Smooth muscle cell (in vitro differentiated cells): ENCODE measurements around the gene FCHO2. TPM values are rescaled to one million over a fixed set of nuclear protein-coding genes. Genes with fewer than 3 reads are reported as not detected.

Source experiments
- DNase-seq: peaks from one replicate; lab custom pipeline; 2025; ENCODE audit not compliant: unreplicated experiment; lab: John Stamatoyannopoulos, UW
- H2AFZ ChIP-seq: fragments of 200-600 bp; sonication (generic); 2 replicates; pipeline ENCODE4 v1.6.0; 2016; ENCODE audit warnings: antibody characterized with exemption, low read depth, mild to moderate bottlenecking
- H3F3A ChIP-seq: fragments of 200-600 bp; sonication (generic); 2 replicates; pipeline ENCODE4 v1.6.0; 2017; ENCODE audit warnings: antibody characterized with exemption, low read depth
- H3K27ac ChIP-seq: fragments of 200-600 bp; sonication (generic); 2 replicates; pipeline ENCODE4 v1.5.1; 2016; ENCODE audit warnings: low read depth, mild to moderate bottlenecking
- H3K27me3 ChIP-seq: fragments of 200-600 bp; sonication (generic); 2 replicates; pipeline ENCODE4 v1.6.1; 2016; ENCODE audit warnings: low read depth, mild to moderate bottlenecking
- H3K36me3 ChIP-seq: fragments of 200-600 bp; sonication (generic); 2 replicates; pipeline ENCODE4 v1.5.1; 2016; ENCODE audit warnings: low read depth
- H3K4me1 ChIP-seq: fragments of 200-600 bp; sonication (generic); 2 replicates; pipeline ENCODE4 v1.5.1; 2016; ENCODE audit warnings: low read depth
- H3K4me2 ChIP-seq: fragments of 200-600 bp; sonication (generic); 2 replicates; pipeline ENCODE4 v1.6.0; 2016; ENCODE audit warnings: mild to moderate bottlenecking
- H3K4me3 ChIP-seq: fragments of 200-600 bp; sonication (generic); 2 replicates; pipeline ENCODE4 v1.5.1; 2016; ENCODE audit warnings: mild to moderate bottlenecking
- H3K79me2 ChIP-seq: fragments of 200-600 bp; sonication (generic); 2 replicates; pipeline ENCODE4 v1.6.0; 2016; ENCODE audit warnings: low read depth, mild to moderate bottlenecking
- H3K9ac ChIP-seq: fragments of 200-600 bp; sonication (generic); 2 replicates; pipeline ENCODE4 v1.6.0; 2016; ENCODE audit warnings: low read depth
- H3K9me3 ChIP-seq: fragments of 200-600 bp; sonication (generic); replicated peaks from 2 replicates; pipeline ENCODE4 v1.5.1; 2016; ENCODE audit warnings: low read depth
- H4K20me1 ChIP-seq: fragments of 200-600 bp; sonication (generic); 2 replicates; pipeline ENCODE4 v1.6.0; 2016; ENCODE audit warnings: low read depth
- CTCF ChIP-seq: fragments of 200-600 bp; sonication (generic); IDR thresholded peaks from 2 replicates; pipeline ENCODE4 v1.5.1; 2017; ENCODE audit warnings: borderline replicate concordance, mild to moderate bottlenecking, antibody characterized with exemption; ENCODE audit not compliant: insufficient read depth, poor library complexity, severe bottlenecking
- WGBS: methylation state at CpG from one replicate; pipeline ENCODE4 v1.1.7; 2016; ENCODE audit warnings: low lambda C conversion rate; 5-methylcytosine and 5-hydroxymethylcytosine counted together
- polyA plus RNA-seq: library from polyadenylated mRNA; unstranded; fragments of >200 nt; fragmentation: Nextera tagmentation; extraction: Ambion mirVana; gene quantifications from 2 replicates; pipeline ENCODE4 v1.2.1, GENCODE V29; 2016
- total RNA-seq: library from RNA; depleted of rRNA; stranded (reverse); fragments of >200 nt; gene quantifications from 2 replicates; pipeline ENCODE4 v1.2.3, GENCODE V29; 2014

The FCHO2 gene
- total and polyA plus RNA-seq, 2 experiments from 2014 or later: 4.9 to 27.8 TPM

DNA sequence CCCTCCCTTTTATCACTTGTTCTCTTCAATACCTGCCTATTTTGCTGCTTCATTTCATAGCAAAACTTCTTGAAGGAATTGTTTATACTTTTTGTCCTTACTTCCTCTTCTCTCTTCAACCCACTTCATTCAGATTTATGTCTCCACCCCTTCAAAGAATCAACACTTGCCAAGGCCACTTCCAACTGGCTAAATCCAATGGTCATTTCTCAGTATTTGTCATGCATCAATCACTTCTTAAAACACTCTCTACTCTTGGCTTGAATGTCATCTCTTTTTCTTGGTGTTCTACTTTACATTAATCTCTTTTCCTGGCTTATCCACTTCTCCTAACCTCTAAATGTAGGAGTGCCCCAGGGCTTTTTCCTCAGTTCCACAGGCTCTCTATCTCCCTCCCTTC lies 8.3 kb upstream of the FCHO2 start:
- Histone ChIP-seq H3K27ac (no peak overlapping the region), H3F3A (no peaks in the 10 kb centered on the region), H4K20me1 (no peaks in the 10 kb centered on the region), H3K9me3 (no peaks in the 10 kb centered on the region), H3K4me1 (no peaks in the 10 kb centered on the region), H2AFZ (no peak overlapping the region), H3K36me3 (no peaks in the 10 kb centered on the region), H3K79me2 (no peaks in the 10 kb centered on the region), H3K27me3 (no peaks in the 10 kb centered on the region), H3K4me3 (no peak overlapping the region), H3K4me2 (no peak overlapping the region), H3K9ac (no peak overlapping the region)
- no peak for TF ChIP-seq CTCF
- no peak for DNase-seq

DNA sequence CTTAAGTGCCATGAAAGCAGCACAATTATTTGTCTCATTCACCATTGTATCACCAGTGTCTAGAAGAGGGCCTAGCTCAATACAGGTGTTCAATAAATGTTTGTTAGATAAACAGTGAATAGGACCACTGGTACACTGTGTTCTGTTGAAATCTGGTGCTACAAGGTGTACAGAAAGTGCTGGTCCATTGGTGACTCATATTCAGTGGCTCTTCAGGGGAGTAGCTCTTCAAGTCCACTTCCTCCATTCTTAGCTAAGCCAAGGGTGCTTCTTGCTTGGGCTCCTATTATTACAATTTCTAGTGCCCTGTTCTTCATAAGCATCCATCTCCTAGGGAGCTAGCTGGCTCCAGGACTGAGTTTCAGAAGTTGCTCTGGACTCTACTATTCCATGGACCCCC lies 6.4 kb upstream of the FCHO2 start:
- H3K9ac ChIP-seq: no peak overlapping the region
- peaks cover under 1% of the 10 kb centered on the region for H3K4me1 ChIP-seq
- H3K4me2 ChIP-seq: no peak overlapping the region
- H4K20me1 ChIP-seq: no peaks in the 10 kb centered on the region
- no peaks in the 10 kb centered on the region for H3K27me3 ChIP-seq
- no peaks in the 10 kb centered on the region for H3K9me3 ChIP-seq
- no peaks in the 10 kb centered on the region for H3K79me2 ChIP-seq
- H3K4me3 ChIP-seq: no peak overlapping the region
- no peaks in the 10 kb centered on the region for H3F3A ChIP-seq
- no peaks in the 10 kb centered on the region for H3K36me3 ChIP-seq
- no peak overlapping the region for H2AFZ ChIP-seq
- no peak overlapping the region for H3K27ac ChIP-seq
- TF ChIP-seq CTCF: no peak
- no peak for DNase-seq

DNA sequence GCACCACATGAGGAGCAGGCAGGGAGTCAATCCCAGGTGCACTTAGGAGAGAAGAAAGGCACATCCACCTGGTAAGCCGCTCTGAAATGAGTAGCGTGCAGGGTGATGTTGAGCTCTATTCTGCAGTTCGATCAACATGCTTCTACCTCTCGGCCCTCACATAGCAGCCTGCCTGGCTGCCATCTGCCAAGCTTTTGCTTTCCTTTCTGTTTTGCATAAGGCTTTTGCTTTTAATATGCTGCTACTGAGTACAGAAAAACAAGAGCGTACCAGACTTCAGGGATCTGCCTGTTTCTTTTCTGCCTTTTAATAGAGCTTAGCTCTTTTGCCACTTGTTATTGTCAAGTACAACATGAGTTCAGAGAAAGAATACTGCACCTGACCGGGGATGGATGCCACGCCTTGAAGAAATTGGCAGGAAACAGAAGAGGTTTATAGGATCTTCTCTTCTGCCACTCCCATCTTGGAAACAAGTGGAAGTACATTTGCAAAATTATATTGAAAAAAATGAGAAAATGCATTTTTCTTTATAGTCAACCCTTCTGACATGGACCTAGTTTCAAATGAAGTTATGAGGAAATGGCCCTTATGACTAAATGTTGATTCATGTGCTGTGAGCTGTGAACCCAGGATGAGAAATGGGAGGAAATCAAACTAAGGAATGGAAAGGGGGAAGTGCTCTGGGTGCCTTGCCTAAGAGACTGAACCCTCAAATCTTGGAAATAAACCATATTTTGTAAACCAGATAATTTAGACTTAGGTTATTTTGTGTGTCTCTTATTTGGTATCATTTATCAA lies 4.0 kb upstream of the FCHO2 start:
- H3K9ac ChIP-seq: no peak overlapping the region
- H3K4me2 ChIP-seq: no peak overlapping the region
- no peak for DNase-seq
- H3K27me3 ChIP-seq: no peaks in the 10 kb centered on the region
- 95% methylated on average over 7 of the region's 7 CpGs for WGBS
- H3K4me3 ChIP-seq: no peak overlapping the region
- peaks cover 8% of the 10 kb centered on the region for H3K4me1 ChIP-seq
- no peak for TF ChIP-seq CTCF
- H3K27ac ChIP-seq: no peak overlapping the region
- H3F3A ChIP-seq: no peaks in the 10 kb centered on the region
- peaks cover 2% of the 10 kb centered on the region for H3K79me2 ChIP-seq
- no peaks in the 10 kb centered on the region for H3K36me3 ChIP-seq
- H2AFZ ChIP-seq: no peak overlapping the region
- no peaks in the 10 kb centered on the region for H4K20me1 ChIP-seq
- H3K9me3 ChIP-seq: no peaks in the 10 kb centered on the region

GRCh38 chr5:72954389-72954788 lies 1.5 kb upstream of the FCHO2 start:
- H3K27me3 ChIP-seq: no peaks in the 10 kb centered on the region
- TF ChIP-seq CTCF: no peak
- H3K9ac ChIP-seq: no peak overlapping the region
- H3K79me2 ChIP-seq: peaks cover 28% of the 10 kb centered on the region
- H3K4me2 ChIP-seq: peak overlapping the region; percentile 97
- no peaks in the 10 kb centered on the region for H3K9me3 ChIP-seq
- peaks cover 3% of the 10 kb centered on the region for H3F3A ChIP-seq
- H3K27ac ChIP-seq: peak overlapping the region; percentile 94
- H2AFZ ChIP-seq: no peak overlapping the region
- no peaks in the 10 kb centered on the region for H3K36me3 ChIP-seq
- no peak overlapping the region for H3K4me3 ChIP-seq
- DNase-seq: no peak
- H4K20me1 ChIP-seq: peaks cover 22% of the 10 kb centered on the region
- H3K4me1 ChIP-seq: peaks cover 21% of the 10 kb centered on the region
- 65% methylated on average over 7 of the region's 7 CpGs for WGBS
